ENCODE measurements around the gene UBFD1. TPM values are rescaled to one million over a fixed set of nuclear protein-coding genes. Genes with fewer than 3 reads are reported as not detected.

UBFD1 gene
- total RNA-seq, 2 donors from 2014 or later: 42.0 to 57.0 TPM

- Histone ChIP-seq H3K4me1 (no peaks in the 10 kb centered on the region), H3K27me3 (no peaks in the 10 kb centered on the region), H3K9me3 (no peaks in the 10 kb centered on the region), H3K36me3 (replicated peaks in 1 of 2; ENCODE audit: insufficient read depth in 1 of 2, low read depth in 2 of 2) (peaks cover 0 to 20% of the 10 kb centered on the region in 2 donors), H3K27ac (no peak overlapping the region), H3K4me3 (no peak overlapping the region)
- ATAC-seq (no peak), DNase-seq (no peak)
- no peak for TF ChIP-seq CTCF (IDR thresholded peaks at IDR 0.05)
- no peak for TF ChIP-seq POLR2A (IDR thresholded peaks at IDR 0.05)
- intact Hi-C loops (cut with DNase I): no loop called here
- 93 to 96% methylated on average over 17 to 19 of the region's 19 CpGs for WGBS, 2 donors
Observed at GRCh38 chr16:23534868-23535860, 22.4 kb upstream of the UBFD1 start.

GRCh38 chr16:23535901-23536300, 21.6 kb upstream of the UBFD1 start:
- Histone ChIP-seq H3K4me1 (peaks cover 5% of the 10 kb centered on the region), H3K27ac (no peak overlapping the region), H3K27me3 (no peaks in the 10 kb centered on the region), H3K4me3 (no peak overlapping the region), H3K36me3 (replicated peaks in 1 of 2; ENCODE audit: insufficient read depth in 1 of 2, low read depth in 2 of 2) (peaks cover 0 to 20% of the 10 kb centered on the region in 2 donors), H3K9me3 (no peaks in the 10 kb centered on the region)
- 40 to 81% methylated on average over 2 of the region's 2 CpGs for WGBS, 2 donors
- DNase-seq (no peak), ATAC-seq (no peak)
- TF ChIP-seq CTCF (IDR thresholded peaks at IDR 0.05): no peak
- TF ChIP-seq POLR2A (IDR thresholded peaks at IDR 0.05): no peak
- intact Hi-C loops (cut with DNase I): no loop called here

DNA sequence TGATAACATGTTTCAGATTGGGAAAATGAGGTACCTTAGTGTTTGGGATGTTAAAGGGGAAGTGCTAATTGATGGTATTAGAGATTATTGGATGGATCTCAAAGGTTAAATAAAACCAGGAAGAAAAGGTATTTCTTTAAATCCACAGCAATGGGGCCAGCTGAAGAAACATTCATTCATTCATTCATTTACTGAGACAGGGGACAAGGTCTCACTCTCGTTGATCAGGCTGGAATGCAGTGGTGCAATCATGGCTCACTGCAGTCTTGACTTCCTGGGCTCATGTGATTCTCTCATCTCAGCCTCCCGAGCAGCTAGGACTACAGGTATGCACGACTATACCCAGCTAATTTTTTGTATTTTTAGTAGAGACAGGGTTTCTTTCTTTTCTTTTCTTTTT, 20.1 kb upstream of the UBFD1 start:
- Histone ChIP-seq H3K27ac (no peak overlapping the region), H3K36me3 (replicated peaks in 1 of 2; ENCODE audit: insufficient read depth in 1 of 2, low read depth in 2 of 2) (peaks cover 0 to 20% of the 10 kb centered on the region in 2 donors), H3K27me3 (no peaks in the 10 kb centered on the region), H3K4me3 (no peak overlapping the region), H3K9me3 (no peaks in the 10 kb centered on the region), H3K4me1 (peaks cover 5% of the 10 kb centered on the region)
- intact Hi-C loops (cut with DNase I): no loop called here
- TF ChIP-seq POLR2A (IDR thresholded peaks at IDR 0.05) (no peak), CTCF (IDR thresholded peaks at IDR 0.05) (no peak)
- ATAC-seq: no peak
- DNase-seq: no peak
- WGBS, 2 donors: 58 to 69% methylated on average over 3 of the region's 3 CpGs

DNA sequence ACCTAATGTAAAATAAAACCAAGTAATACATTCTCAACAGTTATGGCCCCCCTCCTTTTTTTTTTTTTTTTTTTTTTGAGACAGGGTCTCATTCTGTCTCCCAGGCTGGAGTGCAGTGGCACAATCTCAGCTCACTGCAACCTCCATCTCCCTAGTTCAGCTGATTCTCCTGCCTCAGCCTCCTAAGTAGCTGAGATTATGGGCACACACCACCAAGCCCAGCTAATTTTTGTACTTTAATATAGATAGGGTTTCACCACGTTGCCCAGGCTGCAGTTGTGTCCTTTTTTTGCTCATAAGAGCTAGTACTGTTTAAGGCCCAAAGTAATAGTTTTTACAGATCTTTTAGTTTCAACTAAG, 18.6 kb upstream of the UBFD1 start:
- ATAC-seq (no peak), DNase-seq (no peak)
- H3K9me3 ChIP-seq: no peaks in the 10 kb centered on the region
- no peak overlapping the region for H3K27ac ChIP-seq
- intact Hi-C loops (cut with DNase I): no loop called here
- peaks cover 5% of the 10 kb centered on the region for H3K4me1 ChIP-seq
- TF ChIP-seq CTCF (IDR thresholded peaks at IDR 0.05) (no peak), POLR2A (IDR thresholded peaks at IDR 0.05) (no peak)
- H3K4me3 ChIP-seq: no peak overlapping the region
- no peaks in the 10 kb centered on the region for H3K27me3 ChIP-seq
- 96 to 100% methylated on average over 1 of the region's 1 CpG for WGBS, 2 donors
- peaks cover 0 to 19% of the 10 kb centered on the region in 2 donors for H3K36me3 ChIP-seq (replicated peaks in 1 of 2; ENCODE audit: insufficient read depth in 1 of 2, low read depth in 2 of 2)

All from body of pancreas (tissue), 4 donors.